Measurements from ENCODE around the gene P2RY13.

DNA sequence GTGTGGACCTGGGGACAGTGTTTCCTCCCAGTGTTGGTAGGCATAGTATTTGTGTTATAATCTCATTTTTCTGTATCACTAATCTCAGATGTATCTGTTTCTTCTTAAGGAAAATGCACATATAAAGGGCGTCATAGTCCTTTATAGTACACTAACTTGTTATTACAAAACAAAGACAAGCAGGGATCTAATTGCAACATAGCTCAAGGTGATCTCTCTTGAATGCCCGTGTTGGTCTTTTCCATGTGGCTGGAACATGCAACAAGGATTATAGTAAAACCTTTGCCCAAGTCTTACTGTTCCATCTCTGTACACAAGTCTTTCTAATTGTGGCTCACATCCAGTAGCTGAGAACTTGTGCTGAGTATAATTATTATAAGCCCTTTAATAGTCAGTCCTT lies 9.2 kb downstream of the P2RY13 start:
- no peak for TF ChIP-seq GATA1 (IDR thresholded peaks at IDR 0.05; ENCODE audit: low read depth, low read length)
- TF ChIP-seq POLR2A (IDR thresholded peaks at IDR 0.05; ENCODE audit: low read length), result no peak

Data from erythroblast (primary cell).